EL (cell line): ENCODE data around the gene CCSER1.
A peak's percentile ranks its signal among the peaks of the same experiment; 100 is the strongest.
"Not testable (repeated sequence)": the region's sequence is repeated elsewhere in the genome, so short reads cannot be mapped to it uniquely, and the experiment has no call there.

Experiments
- DNase-seq: peaks from one replicate; pipeline ENCODE4 v3.0.0-alpha.2; 2016

The CCSER1 gene

DNA sequence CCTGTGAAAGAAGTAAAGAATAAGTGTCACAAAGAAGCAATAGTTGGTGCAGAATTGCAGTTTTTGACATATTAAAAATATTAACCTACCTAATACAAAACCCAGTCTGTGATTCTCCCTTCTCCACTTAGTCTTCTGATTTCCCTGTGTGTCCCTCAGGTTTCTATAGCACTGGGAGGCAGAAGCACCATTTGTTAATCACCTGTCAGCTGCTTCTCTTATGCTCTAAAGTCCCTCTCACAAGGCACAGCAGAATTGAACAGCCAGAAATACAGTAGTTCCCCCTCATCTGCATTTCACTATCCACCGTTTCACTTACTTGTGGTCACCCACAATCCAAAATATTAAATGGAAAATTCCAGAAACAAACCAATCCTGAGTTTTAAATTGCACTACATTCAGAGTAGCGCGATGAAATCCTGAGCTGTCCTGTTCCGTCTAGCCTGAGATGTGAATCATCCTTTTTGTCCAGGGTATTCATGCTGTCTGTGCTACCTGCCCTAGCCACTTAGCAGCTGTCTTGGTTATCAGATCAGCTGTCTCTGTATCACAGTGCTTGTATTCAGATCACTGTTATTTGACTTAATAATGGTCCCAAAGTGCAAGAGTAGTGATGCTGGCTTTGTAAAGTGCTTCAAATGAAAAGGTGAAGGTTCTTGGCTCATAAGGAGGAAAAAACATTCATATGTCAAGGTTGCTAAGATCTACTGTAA, 1192.5 kb downstream of the CCSER1 start:
- DNase-seq, result no peak

DNA sequence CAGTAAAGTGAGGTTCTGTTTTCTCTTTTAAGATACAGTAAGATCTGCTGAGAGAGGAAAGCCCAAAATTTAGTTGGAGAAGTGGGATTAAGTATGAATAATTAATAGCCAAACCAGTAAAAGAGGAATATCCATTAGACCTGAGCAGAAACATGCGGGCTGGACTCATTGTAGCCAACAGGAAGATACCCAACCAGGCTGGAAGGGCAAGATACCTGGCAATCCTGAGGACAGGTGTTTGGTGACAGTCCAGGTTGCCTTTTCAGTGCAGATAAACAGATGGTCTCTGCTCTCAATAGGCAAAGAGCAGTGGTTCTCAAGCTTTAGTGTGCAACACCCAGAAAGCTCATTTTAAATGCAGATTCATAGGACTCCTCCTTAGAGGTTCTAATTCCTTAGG, 1195.8 kb downstream of the CCSER1 start:
- DNase-seq, result no peak

DNA sequence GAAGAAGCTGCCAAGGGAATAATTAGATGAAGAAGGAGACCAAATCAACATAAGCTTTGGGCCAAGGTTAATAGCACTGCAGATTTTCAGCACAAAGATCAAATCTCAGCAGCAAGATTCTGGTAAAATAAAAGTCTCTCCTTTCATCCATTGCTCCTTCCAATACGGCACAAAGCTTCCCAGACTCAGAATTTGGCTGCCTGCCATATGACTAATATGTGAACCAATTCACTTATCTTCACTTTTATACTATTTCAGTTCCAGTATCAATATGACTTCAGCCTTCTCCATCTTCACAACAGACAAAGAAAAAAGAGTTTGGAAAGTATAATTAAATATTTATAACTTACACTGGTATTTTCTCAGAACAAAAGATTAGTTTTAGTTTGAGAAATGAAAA, 1198.3 kb downstream of the CCSER1 start:
- DNase-seq, result peak; percentile 0

- not testable (repeated sequence) for DNase-seq
Observed at GRCh38 chr4:91326167-91326566, 1199.0 kb downstream of the CCSER1 start.

- DNase-seq, result no peak
Observed at GRCh38 chr4:91330555-91331137, 1203.5 kb downstream of the CCSER1 start.

GRCh38 chr4:91340822-91341221, 1213.6 kb downstream of the CCSER1 start:
- no peak for DNase-seq

DNA sequence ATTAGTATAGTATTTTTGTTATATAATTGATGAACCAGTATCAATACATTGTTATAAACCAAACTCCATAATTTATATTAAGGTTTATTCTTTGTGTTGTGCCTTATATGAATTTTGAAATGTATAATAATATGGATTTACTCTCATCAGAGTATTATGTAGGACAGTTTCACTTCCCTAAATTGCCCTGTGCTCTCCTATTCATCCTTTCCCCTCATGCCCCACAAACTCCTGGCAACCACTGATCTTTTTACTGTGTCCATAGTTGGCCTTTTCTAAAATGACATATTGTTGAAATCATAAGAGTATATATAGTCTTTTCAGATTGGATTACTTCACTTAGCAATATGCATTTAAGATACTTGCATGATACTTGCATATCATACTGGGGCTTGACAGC, 1218.4 kb downstream of the CCSER1 start:
- no peak for DNase-seq

- DNase-seq, result not testable (repeated sequence)
Observed at GRCh38 chr4:91356496-91356895, 1229.3 kb downstream of the CCSER1 start.

- DNase-seq, result not testable (repeated sequence)
Observed at GRCh38 chr4:91358016-91358415, 1230.8 kb downstream of the CCSER1 start.

DNA sequence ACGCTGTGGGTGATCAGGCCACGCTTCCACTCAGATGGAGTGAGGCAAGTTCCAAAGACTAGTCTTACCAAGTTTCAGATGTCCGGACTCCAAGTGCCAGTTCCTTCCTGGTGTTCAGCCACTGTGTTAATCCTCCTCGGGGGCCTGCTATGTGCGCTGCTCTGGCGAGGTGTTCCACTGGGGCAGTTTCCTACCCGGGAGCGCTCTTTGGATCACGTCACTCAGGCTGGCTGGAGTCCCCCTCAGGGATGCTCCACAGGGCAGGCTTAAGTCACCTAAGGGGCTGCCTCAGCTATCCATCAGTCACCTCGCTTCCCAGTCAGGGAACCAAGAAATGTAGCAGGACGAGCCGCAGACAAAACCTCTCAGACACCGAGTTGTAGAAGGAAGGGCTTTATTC, 1231.4 kb downstream of the CCSER1 start:
- DNase-seq, result not testable (repeated sequence)

DNA sequence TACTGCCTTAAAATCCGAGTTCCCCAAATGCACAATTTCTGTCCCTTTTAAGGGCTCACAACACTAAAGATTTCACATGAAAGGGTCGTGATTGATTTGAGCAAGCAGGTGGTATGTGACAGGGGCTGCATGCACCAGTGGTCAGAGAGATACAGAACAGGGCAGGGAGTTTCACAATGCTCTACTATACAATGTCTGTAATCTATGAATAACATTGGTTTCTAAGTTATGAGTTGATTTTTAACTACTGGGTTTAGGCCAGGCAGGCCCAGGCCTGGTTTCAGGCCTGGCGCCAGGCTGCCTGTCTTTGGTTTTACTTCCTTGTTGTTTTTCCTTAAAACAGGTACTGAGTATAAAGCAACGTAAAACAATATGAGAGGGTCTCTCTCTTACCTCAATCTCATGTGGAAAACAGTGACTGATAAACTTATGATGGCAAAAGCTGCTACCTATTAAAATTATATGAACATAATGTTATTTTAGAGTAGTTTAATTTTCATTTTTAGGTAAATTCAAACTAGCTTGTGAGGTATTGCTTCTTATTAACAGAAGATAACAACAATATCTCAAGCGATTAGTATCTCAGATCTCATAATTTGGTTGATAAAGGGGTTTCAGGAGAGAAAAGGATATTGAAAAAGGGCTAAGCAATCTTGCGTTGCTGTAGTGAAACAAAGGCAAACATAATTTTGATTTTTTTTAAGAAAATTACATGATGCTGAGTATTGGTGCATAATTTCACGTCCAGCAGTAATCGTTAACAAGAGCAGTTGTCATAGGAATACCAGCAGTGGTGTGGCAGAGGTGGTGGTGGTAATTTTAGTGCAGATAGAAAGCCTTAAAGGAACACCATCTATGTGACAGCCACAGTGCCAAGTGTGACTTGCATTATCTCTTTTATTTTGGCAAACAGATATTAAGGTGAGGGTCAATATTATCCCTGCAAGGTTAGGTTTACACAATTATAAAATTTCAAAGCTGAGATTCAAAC, 1232.1 kb downstream of the CCSER1 start:
- no peak for DNase-seq

- no peak for DNase-seq
Observed at GRCh38 chr4:91362125-91362524, 1234.9 kb downstream of the CCSER1 start.

GRCh38 chr4:91366554-91366953, 1239.4 kb downstream of the CCSER1 start:
- no peak for DNase-seq

GRCh38 chr4:91369116-91369515, 1241.9 kb downstream of the CCSER1 start:
- DNase-seq, result no peak

- no peak for DNase-seq
Observed at GRCh38 chr4:91373546-91373945, 1246.4 kb downstream of the CCSER1 start.

GRCh38 chr4:91405431-91405830, 1278.2 kb downstream of the CCSER1 start:
- DNase-seq, result not testable (repeated sequence)

DNA sequence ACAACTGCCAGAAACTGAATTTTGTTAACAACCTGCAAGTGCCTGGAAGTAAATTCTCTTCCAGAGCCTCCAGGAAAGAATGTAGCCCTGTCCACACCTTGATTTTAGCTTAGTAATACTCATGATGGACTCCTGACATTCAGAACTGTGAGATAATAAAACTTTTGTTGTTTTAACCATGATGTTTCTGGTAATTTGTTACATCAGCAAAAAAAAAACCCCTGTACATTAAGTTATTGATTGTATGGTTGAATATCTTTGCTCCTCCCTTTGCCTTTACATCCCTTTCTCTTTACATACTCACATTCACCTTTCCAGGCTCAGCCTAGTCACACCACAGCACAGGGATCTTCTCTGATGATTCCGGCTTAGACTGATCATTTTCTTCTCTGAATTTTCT, 1294.8 kb downstream of the CCSER1 start:
- no peak for DNase-seq

GRCh38 chr4:91426725-91427124, 1299.5 kb downstream of the CCSER1 start:
- DNase-seq, result no peak

DNA sequence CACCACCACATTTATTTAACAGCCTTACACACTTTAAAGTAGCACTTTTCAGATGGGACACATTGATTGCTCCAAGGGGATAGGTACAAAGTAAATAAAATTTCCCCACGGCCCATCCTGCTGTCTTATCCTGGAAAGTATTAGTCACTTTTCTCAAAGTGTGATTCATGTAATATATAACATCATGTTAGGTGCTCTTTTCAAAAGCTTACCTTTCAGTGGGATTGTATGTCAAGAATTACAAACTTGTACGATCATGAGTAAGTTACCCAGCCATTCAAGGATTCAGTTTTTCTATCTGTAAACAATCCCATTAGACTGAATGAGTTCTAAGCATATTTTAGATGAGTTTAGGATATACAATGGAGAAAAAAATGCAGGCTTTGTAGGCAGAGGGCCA, 1300.0 kb downstream of the CCSER1 start:
- DNase-seq, result no peak

- DNase-seq, result no peak
Observed at GRCh38 chr4:91434631-91435030, 1307.4 kb downstream of the CCSER1 start.

GRCh38 chr4:91436556-91436955, 1309.4 kb downstream of the CCSER1 start:
- DNase-seq, result no peak

GRCh38 chr4:91447168-91447567, 1320.0 kb downstream of the CCSER1 start:
- DNase-seq, result no peak

- DNase-seq, result no peak
Observed at GRCh38 chr4:91448668-91449330, 1321.6 kb downstream of the CCSER1 start.
